ENCODE data around the gene PHLDA1.

PHLDA1 gene

GRCh38 chr12:76031414-76032042, at the start of gene PHLDA1:
PHLDA1 (minus strand) TSS chr12:76031776.
- peak; percentile 95 for DNase-seq (ENCODE audit: low read depth, low spot score)

- no peak for DNase-seq (ENCODE audit: low read depth, low spot score)
Measured at GRCh38 chr12:76080729-76081415, 49.3 kb upstream of the PHLDA1 start.

- DNase-seq (ENCODE audit: low read depth, low spot score), result no peak
Measured at GRCh38 chr12:76080017-76080728, 48.6 kb upstream of the PHLDA1 start.

- DNase-seq (ENCODE audit: low read depth, low spot score), result no peak
Measured at GRCh38 chr12:76078748-76079147, 47.2 kb upstream of the PHLDA1 start.

GRCh38 chr12:76075448-76075847, 43.9 kb upstream of the PHLDA1 start:
- DNase-seq (ENCODE audit: low read depth, low spot score), result no peak

- DNase-seq (ENCODE audit: low read depth, low spot score), result no peak
Measured at GRCh38 chr12:76074701-76075336, 43.2 kb upstream of the PHLDA1 start.

GRCh38 chr12:76073561-76073960, 42.0 kb upstream of the PHLDA1 start:
- DNase-seq (ENCODE audit: low read depth, low spot score), result no peak

- DNase-seq (ENCODE audit: low read depth, low spot score), result no peak
Measured at GRCh38 chr12:76072568-76072967, 41.0 kb upstream of the PHLDA1 start.

- no peak for DNase-seq (ENCODE audit: low read depth, low spot score)
Measured at GRCh38 chr12:76069339-76069738, 37.8 kb upstream of the PHLDA1 start.

- no peak for DNase-seq (ENCODE audit: low read depth, low spot score)
Measured at GRCh38 chr12:76065917-76066316, 34.3 kb upstream of the PHLDA1 start.

- no peak for DNase-seq (ENCODE audit: low read depth, low spot score)
Measured at GRCh38 chr12:76064904-76065303, 33.3 kb upstream of the PHLDA1 start.

GRCh38 chr12:76060111-76060510, 28.5 kb upstream of the PHLDA1 start:
- DNase-seq (ENCODE audit: low read depth, low spot score), result no peak

- DNase-seq (ENCODE audit: low read depth, low spot score), result no peak
Measured at GRCh38 chr12:76057326-76057725, 25.8 kb upstream of the PHLDA1 start.

- DNase-seq (ENCODE audit: low read depth, low spot score), result no peak
Measured at GRCh38 chr12:76055393-76055792, 23.8 kb upstream of the PHLDA1 start.

GRCh38 chr12:76049575-76050251, 18.1 kb upstream of the PHLDA1 start:
- no peak for DNase-seq (ENCODE audit: low read depth, low spot score)

GRCh38 chr12:76047742-76048141, 16.2 kb upstream of the PHLDA1 start:
- DNase-seq (ENCODE audit: low read depth, low spot score), result no peak

GRCh38 chr12:76047060-76047459, 15.5 kb upstream of the PHLDA1 start:
- DNase-seq (ENCODE audit: low read depth, low spot score), result no peak

GRCh38 chr12:76043377-76043776, 11.8 kb upstream of the PHLDA1 start:
- DNase-seq (ENCODE audit: low read depth, low spot score), result no peak

- no peak for DNase-seq (ENCODE audit: low read depth, low spot score)
Measured at GRCh38 chr12:76042147-76042546, 10.6 kb upstream of the PHLDA1 start.

- no peak for DNase-seq (ENCODE audit: low read depth, low spot score)
Measured at GRCh38 chr12:76041406-76041805, 9.8 kb upstream of the PHLDA1 start.

- no peak for DNase-seq (ENCODE audit: low read depth, low spot score)
Measured at GRCh38 chr12:76040461-76040860, 8.9 kb upstream of the PHLDA1 start.

GRCh38 chr12:76038176-76038575, 6.6 kb upstream of the PHLDA1 start:
- DNase-seq (ENCODE audit: low read depth, low spot score), result no peak

Measured in smooth muscle cell of the brain vasculature (primary cell).